GM13976 (cell line): ENCODE results near the gene DNAJC17.

Source experiments
- DNase-seq: peaks from one replicate; pipeline ENCODE4 v3.0.0; 2012; ENCODE audit warnings: low spot score
- in situ Hi-C: fragments of 300-500 bp; cut with MboI; formaldehyde crosslinking; loops from one replicate; pipeline ENCODE4 v1.12.0; 2022; ENCODE audit warnings: low sequenced_read_pairs, mixed read lengths, inconsistent platforms; ENCODE audit not compliant: unreplicated experiment
- TF ChIP-seq, protein P1 (sequence below): IDR thresholded peaks from 2 replicates; pipeline ENCODE4 v1.5.1; 2012; ENCODE audit warnings: borderline replicate concordance, mild to moderate bottlenecking; ENCODE audit not compliant: insufficient read depth; ENCODE audit errors: extremely low read depth, missing control alignments, control extremely low read depth

Gene DNAJC17

GRCh38 chr15:40850576-40851112, 43.4 kb upstream of the DNAJC17 start:
- DNase-seq = no peak
- TF ChIP-seq, protein P1, sequence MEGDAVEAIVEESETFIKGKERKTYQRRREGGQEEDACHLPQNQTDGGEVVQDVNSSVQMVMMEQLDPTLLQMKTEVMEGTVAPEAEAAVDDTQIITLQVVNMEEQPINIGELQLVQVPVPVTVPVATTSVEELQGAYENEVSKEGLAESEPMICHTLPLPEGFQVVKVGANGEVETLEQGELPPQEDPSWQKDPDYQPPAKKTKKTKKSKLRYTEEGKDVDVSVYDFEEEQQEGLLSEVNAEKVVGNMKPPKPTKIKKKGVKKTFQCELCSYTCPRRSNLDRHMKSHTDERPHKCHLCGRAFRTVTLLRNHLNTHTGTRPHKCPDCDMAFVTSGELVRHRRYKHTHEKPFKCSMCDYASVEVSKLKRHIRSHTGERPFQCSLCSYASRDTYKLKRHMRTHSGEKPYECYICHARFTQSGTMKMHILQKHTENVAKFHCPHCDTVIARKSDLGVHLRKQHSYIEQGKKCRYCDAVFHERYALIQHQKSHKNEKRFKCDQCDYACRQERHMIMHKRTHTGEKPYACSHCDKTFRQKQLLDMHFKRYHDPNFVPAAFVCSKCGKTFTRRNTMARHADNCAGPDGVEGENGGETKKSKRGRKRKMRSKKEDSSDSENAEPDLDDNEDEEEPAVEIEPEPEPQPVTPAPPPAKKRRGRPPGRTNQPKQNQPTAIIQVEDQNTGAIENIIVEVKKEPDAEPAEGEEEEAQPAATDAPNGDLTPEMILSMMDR = no peak
- in situ Hi-C loops = loop anchor here (5.0 kb wide), 1 partner anchor 42 kb away; the partner anchor contains the start of gene VPS18

GRCh38 chr15:40847223-40847961, 40.1 kb upstream of the DNAJC17 start:
- in situ Hi-C loops = no loop called here
- DNase-seq = peak; percentile 81
- TF ChIP-seq, protein P1 = no peak

DNA sequence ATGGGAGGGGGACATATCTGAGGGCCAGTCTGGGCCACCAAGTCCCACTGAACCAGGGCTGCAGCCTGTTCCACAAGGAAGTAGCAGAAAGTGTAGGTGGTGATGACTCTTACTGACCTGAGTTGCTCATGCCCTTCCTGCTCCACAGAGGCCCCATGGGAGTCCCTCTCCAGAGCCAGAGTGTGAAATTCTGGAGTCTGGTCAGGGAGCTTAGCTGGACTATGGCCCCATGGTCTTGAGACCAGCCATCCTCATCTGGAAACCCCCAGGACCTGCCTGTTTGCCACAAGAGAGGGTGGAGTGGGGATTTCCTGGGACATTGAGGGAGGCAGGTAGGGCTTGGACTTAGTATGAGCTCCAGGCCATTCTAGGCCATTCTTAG, 39.6 kb upstream of the DNAJC17 start:
- in situ Hi-C loops = no loop called here
- DNase-seq = no peak
- TF ChIP-seq, protein P1 = no peak

DNA sequence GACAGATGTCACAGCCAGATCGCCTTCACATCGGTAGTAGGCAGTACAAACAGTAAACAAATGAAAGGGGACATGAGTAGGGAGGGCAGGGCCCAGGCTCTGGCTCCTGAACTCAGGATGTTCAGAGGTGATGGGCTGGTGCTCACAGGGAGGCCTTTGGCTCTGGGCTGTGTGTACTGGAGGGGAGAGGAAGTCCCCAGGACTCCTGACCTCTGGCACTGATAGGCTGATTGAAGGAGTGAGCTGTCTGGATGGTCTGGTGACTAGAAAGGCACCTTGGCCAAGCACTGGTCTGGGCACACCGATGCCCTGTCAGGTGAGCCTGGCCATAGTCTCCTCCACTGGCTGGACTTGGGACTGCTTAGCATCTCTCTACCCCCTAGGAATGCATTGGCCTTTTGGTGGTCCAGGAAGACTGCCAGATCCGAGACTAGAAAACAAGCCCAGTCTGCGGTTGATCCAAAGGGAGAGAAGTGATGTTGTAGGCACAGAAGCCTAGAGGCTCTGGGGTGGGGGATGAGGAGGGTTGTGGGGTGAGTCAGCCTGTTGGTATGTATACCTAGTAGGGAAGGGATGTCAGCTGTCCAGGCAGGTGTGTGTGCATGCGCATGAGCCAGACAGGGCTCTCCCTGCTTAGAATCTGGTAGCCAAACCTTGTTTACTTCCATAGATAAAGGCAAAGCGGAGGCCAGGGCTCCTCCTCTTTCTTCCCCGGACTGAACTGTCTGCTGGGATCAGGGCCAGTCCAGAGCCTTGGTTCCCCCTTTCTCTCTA, 38.4 kb upstream of the DNAJC17 start:
- in situ Hi-C loops = no loop called here
- no peak for DNase-seq
- TF ChIP-seq, protein P1 = no peak

- no peak for DNase-seq
- TF ChIP-seq, protein P1 = no peak
- in situ Hi-C loops = no loop called here
Observed at GRCh38 chr15:40845036-40845435, 37.8 kb upstream of the DNAJC17 start.

GRCh38 chr15:40844696-40845030, 37.4 kb upstream of the DNAJC17 start:
- peak; percentile 73 for DNase-seq
- in situ Hi-C loops = no loop called here
- TF ChIP-seq, protein P1 = no peak
